Keratinocyte (primary cell): ENCODE measurements around the gene DPM1. TPM values are rescaled to one million over a fixed set of nuclear protein-coding genes. Genes with fewer than 3 reads are reported as not detected.

Experiments
- DNase-seq: peaks from one replicate; pipeline ENCODE4 v3.0.0-alpha.2; 2011; ENCODE audit warnings: low read depth, missing footprints, low spot score
- FAIRE-seq: peaks from 2 replicates; lab custom pipeline; 2011; peaks lifted over from hg19 to GRCh38; lab: Jason Lieb, UNC
- H2AFZ ChIP-seq: 2 replicates; pipeline ENCODE4 v1.6.0; 2012; ENCODE audit warnings: low read length, control low read depth, inconsistent platforms; ENCODE audit not compliant: control insufficient read depth
- H3K27ac ChIP-seq: 2 replicates; pipeline ENCODE4 v1.5.1; 2011; ENCODE audit warnings: low read length; ENCODE audit not compliant: control insufficient read depth, insufficient read depth
- H3K27me3 ChIP-seq: 3 replicates; pipeline ENCODE4 v1.6.0; 2011; ENCODE audit warnings: low read length; ENCODE audit not compliant: control insufficient read depth, insufficient read depth; ENCODE audit errors: extremely low read depth
- H3K36me3 ChIP-seq, 2 experiments: 2 replicates in 1 of 2; 3 replicates in 1 of 2; pipeline ENCODE4 v1.5.1; 2011; ENCODE audit warnings: low read length in 2 of 2, mild to moderate bottlenecking in 1 of 2; ENCODE audit not compliant: control insufficient read depth in 2 of 2, insufficient read depth in 2 of 2; ENCODE audit errors: extremely low read depth in 1 of 2
- H3K4me1 ChIP-seq: 3 replicates; pipeline ENCODE4 v1.5.1; 2011; ENCODE audit warnings: low read length; ENCODE audit not compliant: control insufficient read depth, insufficient read depth; ENCODE audit errors: extremely low read depth
- H3K4me2 ChIP-seq: 3 replicates; pipeline ENCODE4 v1.6.0; 2011; ENCODE audit warnings: low read depth, low read length; ENCODE audit not compliant: control insufficient read depth, insufficient read depth; ENCODE audit errors: extremely low read depth
- H3K4me3 ChIP-seq, 3 experiments: fragments of 200-600 bp in 1 of 3; sonication (generic) in 1 of 3; 2 replicates in 2 of 3; 3 replicates in 1 of 3; pipeline ENCODE4 v1.5.1; 2011 to 2016; ENCODE audit warnings: low read length in 3 of 3, mild to moderate bottlenecking in 3 of 3, control low read depth in 2 of 3, inconsistent platforms in 1 of 3, low read depth in 1 of 3, mixed read lengths in 1 of 3, mixed run types in 1 of 3, moderate library complexity in 1 of 3; ENCODE audit not compliant: control insufficient read depth in 2 of 3, insufficient read depth in 2 of 3; ENCODE audit errors: extremely low read depth in 1 of 3
- H3K79me2 ChIP-seq: 2 replicates; pipeline ENCODE4 v1.6.0; 2012; ENCODE audit warnings: low read length; ENCODE audit not compliant: control insufficient read depth, insufficient read depth
- H3K9ac ChIP-seq: 3 replicates; pipeline ENCODE4 v1.6.0; 2011; ENCODE audit warnings: low read length; ENCODE audit not compliant: control insufficient read depth, insufficient read depth; ENCODE audit errors: extremely low read depth
- H3K9me1 ChIP-seq: 3 replicates; pipeline ENCODE4 v1.6.0; 2011; ENCODE audit warnings: low read length; ENCODE audit not compliant: control insufficient read depth, insufficient read depth; ENCODE audit errors: extremely low read depth
- H3K9me3 ChIP-seq: 2 replicates; pipeline ENCODE4 v1.5.1; 2012; ENCODE audit warnings: low read depth, low read length; ENCODE audit not compliant: control insufficient read depth
- H4K20me1 ChIP-seq: 3 replicates; pipeline ENCODE4 v1.6.0; 2011; ENCODE audit warnings: low read length; ENCODE audit not compliant: control insufficient read depth, insufficient read depth; ENCODE audit errors: extremely low read depth
- CTCF ChIP-seq, 3 experiments: IDR thresholded peaks in 1 of 3; conservative IDR thresholded peaks in 1 of 3; optimal IDR thresholded peaks in 1 of 3; 2 replicates in 2 of 3; 3 replicates in 1 of 3; pipeline versions ENCODE3 to v1.5.1; 2011; ENCODE audit warnings: low read length in 3 of 3, mild to moderate bottlenecking in 3 of 3, moderate library complexity in 2 of 3, control low read depth in 1 of 3, inconsistent platforms in 1 of 3; ENCODE audit not compliant: insufficient read depth in 2 of 3; ENCODE audit errors: extremely low read depth in 1 of 3
- EZH2 ChIP-seq: IDR thresholded peaks from one replicate; pipeline ENCODE4 v1.6.1; 2012; ENCODE audit warnings: inconsistent platforms, mild to moderate bottlenecking, low read length, moderate library complexity
- dilution Hi-C: fragments of 300-500 bp; cut with MboI; formaldehyde crosslinking; loops from one replicate; pipeline ENCODE4 v1.7.0; 2020; ENCODE audit warnings: low sequenced_read_pairs; ENCODE audit not compliant: extremely low pct_ligation_motif_present
- polyA plus RNA-seq, 5 experiments: library from polyadenylated mRNA; depleted of rRNA in 3 of 5; stranded (reverse) in 3 of 5; stranded (forward) in 1 of 5; unstranded in 1 of 5; fragments of >200 nt; gene quantifications; 1 replicate in 1 of 5; 2 replicates in 3 of 5; 3 replicates in 1 of 5; pipeline versions ENCODE4 v1.2.1 to v1.2.3, GENCODE V29; 2011 to 2012; ENCODE audit warnings: missing spikeins in 2 of 5, low read depth in 1 of 5, low replicate concordance in 1 of 5

The DPM1 gene
- polyA plus RNA-seq, 1 donor (not counting 4 experiments of a cell fraction or from before 2014, with no cell fraction given) = 99.4 TPM

GRCh38 chr20:50996901-50997865 lies 38.9 kb upstream of the DPM1 start:
- no peaks in the 10 kb centered on the region for H3K36me3 ChIP-seq
- no peaks in the 10 kb centered on the region for H3K9me1 ChIP-seq
- dilution Hi-C loops = no loop called here
- TF ChIP-seq CTCF (optimal IDR thresholded peaks at IDR 0.05 in 1 of 3, IDR thresholded peaks at IDR 0.05 in 1 of 3, conservative IDR thresholded peaks at IDR 0.05 in 1 of 3; ENCODE audit: extremely low read depth in 1 of 3, insufficient read depth in 2 of 3, low read length in 3 of 3) = no peak
- TF ChIP-seq EZH2 = no peak
- H3K27ac ChIP-seq = no peak overlapping the region
- DNase-seq (no peak), FAIRE-seq (no peak)
- no peaks in the 10 kb centered on the region for H4K20me1 ChIP-seq
- H3K4me1 ChIP-seq = peaks cover 13% of the 10 kb centered on the region
- H3K9me3 ChIP-seq = no peaks in the 10 kb centered on the region
- H2AFZ ChIP-seq = no peak overlapping the region
- no peak overlapping the region for H3K4me2 ChIP-seq
- no peak overlapping the region for H3K4me3 ChIP-seq
- H3K79me2 ChIP-seq = no peaks in the 10 kb centered on the region
- no peaks in the 10 kb centered on the region for H3K27me3 ChIP-seq
- no peak overlapping the region for H3K9ac ChIP-seq

GRCh38 chr20:50995506-50995905 lies 37.2 kb upstream of the DPM1 start:
- FAIRE-seq (no peak), DNase-seq (no peak)
- Histone ChIP-seq H3K27me3 (no peaks in the 10 kb centered on the region), H3K4me2 (no peak overlapping the region), H4K20me1 (no peaks in the 10 kb centered on the region), H3K4me3 (no peak overlapping the region), H2AFZ (no peak overlapping the region), H3K27ac (no peak overlapping the region), H3K9ac (no peak overlapping the region), H3K9me3 (no peaks in the 10 kb centered on the region), H3K4me1 (peaks cover 18% of the 10 kb centered on the region), H3K79me2 (no peaks in the 10 kb centered on the region), H3K9me1 (no peaks in the 10 kb centered on the region), H3K36me3 (no peaks in the 10 kb centered on the region)
- TF ChIP-seq CTCF (optimal IDR thresholded peaks at IDR 0.05 in 1 of 3, IDR thresholded peaks at IDR 0.05 in 1 of 3, conservative IDR thresholded peaks at IDR 0.05 in 1 of 3; ENCODE audit: extremely low read depth in 1 of 3, insufficient read depth in 2 of 3, low read length in 3 of 3) (no peak), EZH2 (no peak)
- dilution Hi-C loops = no loop called here
